ENCODE data around the gene CPZ.

The CPZ gene

DNA sequence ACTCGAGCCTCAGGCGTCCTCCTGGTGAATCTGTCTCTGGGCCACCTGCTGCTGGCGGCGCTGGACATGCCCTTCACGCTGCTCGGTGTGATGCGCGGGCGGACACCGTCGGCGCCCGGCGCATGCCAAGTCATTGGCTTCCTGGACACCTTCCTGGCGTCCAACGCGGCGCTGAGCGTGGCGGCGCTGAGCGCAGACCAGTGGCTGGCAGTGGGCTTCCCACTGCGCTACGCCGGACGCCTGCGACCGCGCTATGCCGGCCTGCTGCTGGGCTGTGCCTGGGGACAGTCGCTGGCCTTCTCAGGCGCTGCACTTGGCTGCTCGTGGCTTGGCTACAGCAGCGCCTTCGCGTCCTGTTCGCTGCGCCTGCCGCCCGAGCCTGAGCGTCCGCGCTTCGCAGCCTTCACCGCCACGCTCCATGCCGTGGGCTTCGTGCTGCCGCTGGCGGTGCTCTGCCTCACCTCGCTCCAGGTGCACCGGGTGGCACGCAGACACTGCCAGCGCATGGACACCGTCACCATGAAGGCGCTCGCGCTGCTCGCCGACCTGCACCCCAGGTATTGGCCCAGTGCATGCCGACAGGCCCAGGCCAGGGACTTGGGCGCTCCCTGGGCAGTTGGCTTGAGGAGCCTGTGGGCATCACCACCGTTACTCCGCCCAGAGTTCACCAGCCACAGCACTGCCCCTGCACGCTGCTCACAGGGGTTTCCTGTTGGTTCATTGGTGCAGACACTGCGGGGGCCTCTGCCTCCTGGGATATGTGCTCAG, 11.3 kb upstream of the CPZ start:
- no peak for DNase-seq

DNA sequence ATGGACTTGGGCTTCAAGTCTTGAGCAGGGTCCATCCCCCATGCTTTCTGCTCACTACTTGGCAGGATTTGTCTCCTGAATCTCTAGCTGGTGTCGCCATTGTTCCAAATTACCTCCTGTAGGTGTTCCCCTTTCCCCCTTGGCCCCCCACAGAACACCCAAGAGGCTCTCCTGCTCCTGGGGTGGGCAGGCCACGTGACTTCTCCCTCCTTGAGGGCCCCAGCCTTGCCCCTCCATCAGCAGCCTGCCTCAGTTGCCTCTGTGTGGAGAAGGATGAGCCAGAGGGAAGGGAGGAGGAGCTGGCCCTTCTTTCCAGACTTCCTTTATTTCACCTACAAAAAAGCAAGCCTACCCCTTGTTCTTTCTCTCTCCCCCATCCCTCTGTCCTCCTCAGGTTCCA, 10.5 kb upstream of the CPZ start:
- DNase-seq: no peak

DNA sequence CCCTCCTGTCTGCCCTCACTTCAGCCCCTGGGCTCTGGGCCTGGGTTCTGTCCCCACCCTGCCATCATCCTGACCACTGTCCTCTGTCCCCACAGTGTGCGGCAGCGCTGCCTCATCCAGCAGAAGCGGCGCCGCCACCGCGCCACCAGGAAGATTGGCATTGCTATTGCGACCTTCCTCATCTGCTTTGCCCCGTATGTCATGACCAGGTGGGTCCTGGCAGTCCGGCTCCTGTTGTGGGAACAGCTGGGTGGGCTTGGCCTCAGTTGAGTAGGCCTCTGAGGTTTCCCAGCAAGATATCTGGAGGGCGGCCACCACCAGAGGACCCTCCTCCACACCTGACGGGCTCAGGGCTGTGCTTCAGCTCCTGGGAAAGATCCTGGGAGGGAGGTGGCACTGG, 10.1 kb upstream of the CPZ start:
- DNase-seq: no peak

DNA sequence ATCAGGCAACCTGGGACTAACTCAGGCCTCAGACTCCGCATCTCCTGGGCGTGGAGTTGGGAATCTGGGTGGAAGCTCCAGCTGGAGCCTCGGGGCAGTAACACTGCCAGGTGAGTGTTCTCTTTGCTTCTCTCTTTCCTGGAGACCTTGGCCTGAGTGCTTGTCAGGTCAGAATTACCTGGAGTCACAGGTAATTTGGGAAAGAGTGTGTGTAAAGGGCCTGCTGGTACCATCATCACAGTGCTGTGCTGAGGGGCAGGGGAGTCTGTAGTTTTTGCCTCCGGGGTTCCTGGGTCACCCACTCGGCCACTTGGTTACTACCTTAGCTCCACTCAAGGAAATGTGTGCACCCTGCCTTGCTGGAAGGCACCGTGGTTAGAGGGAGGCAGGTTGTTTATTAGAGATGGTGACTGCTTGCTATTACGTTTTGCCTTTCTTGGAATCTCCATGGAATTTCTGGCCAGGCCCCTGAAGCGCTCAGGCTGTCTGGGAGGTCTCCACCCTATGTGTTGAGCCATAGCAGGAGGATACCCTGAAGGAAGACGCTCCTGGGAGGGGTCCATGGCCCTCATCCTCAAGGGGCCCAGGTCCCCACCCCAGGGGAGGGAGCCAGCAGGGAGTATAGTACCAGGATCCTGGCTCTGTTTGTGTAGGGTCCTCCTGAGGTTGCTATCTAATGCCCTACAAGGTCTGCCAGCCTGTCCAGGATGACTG, 9.5 kb upstream of the CPZ start:
- no peak for DNase-seq

DNA sequence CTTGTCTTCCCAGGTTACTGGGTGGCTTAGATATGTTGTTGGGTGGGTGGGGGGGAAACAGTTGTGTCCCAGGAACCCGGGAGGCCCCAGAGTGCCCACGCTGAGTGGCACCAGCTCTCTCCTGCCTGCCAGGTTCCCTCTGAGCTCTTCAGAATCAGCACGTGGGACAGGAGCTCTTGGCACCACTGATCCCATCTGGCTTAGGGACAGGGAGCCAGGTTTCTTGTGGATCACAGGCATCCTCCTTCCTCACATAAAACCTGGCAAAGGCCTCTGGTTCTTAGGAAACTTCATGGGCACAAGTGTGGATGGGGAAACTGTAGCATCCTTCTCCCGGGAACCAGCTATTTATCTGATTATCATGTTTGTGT, 8.9 kb upstream of the CPZ start:
- DNase-seq: no peak

DNA sequence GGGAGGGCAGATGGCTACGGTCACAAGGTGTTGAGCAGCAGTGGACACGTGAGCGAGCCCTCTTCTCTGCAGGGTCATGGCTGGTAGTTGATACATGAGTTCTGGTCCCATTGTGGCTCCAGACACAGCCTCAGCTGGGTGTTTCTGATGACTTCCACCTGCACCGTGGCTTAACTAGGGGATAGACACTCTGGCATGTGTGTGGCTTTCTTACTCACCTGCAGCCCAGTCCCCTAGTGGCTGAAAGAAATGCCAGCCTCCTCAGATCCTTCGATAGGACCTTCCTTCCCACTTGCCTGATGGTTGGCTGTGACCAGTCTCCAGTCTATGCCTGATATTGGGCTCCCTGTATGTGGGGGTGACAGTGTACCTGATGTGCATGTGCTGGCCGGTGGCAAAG, 7.4 kb upstream of the CPZ start:
- no peak for DNase-seq

DNA sequence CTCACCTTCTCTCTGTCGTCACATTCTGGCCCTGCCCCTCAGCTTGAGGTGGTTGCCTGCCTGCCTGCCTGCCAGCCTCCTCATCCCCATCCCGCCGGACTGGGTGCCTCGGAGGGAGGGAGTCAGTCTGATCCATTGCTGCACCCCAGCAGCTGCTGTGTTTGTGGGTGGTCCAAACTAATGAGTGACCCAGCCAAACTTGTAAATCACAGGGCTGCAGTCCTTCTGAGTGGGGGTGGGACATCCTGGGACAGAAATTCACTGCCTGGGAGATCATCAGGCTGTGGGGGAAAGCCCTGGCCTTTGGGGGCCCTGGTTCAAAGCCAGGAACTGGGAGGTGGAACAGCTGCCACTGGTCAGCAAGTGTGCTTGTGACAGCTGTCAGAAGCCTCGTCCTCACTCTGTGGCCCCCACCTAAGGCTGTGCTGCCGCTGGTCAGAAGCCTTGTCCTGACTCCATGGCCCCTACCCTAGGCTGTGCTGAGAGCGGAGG, 6.8 kb upstream of the CPZ start:
- no peak for DNase-seq

DNA sequence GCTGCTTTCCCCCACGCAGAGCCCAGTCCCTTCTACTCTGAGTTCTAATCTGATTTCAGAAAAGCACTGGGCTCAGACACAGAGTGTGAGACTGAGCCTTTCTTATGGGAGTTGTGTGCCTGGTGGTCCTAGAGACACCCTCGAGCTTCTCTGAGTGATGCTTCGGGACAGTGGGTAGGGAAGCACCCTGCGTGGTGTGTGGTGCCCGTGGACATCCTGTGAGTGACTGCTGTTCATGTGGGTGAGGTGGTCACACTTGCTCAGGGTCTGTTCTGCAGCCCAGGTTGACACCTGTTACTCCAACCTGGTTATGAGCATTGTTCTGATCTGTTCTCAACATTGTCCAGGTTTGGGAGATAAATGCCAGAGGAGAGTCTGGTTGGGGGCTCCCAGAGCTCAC, 6.3 kb upstream of the CPZ start:
- DNase-seq: no peak

DNA sequence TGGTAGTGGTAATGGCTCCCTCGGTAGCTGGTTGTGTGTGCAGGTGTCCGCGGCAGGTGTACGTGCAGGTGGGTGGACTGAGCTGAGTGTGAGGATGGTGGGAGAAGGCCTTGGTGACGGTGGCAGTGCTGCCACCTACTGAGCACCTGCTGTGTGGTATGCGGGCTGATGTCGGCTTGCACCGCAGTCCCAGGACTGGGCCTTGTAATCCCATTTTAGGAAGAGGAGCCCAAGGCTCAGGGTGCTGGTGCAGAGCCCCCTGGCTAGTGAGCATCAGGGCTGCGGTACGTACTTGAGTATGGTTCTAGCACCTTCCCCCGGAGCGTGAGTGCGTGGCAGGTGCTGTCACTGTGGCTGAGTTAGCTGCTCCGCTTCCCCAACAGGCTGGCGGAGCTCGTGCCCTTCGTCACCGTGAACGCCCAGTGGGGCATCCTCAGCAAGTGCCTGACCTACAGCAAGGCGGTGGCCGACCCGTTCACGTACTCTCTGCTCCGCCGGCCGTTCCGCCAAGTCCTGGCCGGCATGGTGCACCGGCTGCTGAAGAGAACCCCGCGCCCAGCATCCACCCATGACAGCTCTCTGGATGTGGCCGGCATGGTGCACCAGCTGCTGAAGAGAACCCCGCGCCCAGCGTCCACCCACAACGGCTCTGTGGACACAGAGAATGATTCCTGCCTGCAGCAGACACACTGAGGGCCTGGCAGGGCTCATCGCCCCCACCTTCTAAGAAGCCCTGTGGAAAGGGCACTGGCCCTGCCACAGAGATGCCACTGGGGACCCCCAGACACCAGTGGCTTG, 5.7 kb upstream of the CPZ start:
- DNase-seq: no peak

DNA sequence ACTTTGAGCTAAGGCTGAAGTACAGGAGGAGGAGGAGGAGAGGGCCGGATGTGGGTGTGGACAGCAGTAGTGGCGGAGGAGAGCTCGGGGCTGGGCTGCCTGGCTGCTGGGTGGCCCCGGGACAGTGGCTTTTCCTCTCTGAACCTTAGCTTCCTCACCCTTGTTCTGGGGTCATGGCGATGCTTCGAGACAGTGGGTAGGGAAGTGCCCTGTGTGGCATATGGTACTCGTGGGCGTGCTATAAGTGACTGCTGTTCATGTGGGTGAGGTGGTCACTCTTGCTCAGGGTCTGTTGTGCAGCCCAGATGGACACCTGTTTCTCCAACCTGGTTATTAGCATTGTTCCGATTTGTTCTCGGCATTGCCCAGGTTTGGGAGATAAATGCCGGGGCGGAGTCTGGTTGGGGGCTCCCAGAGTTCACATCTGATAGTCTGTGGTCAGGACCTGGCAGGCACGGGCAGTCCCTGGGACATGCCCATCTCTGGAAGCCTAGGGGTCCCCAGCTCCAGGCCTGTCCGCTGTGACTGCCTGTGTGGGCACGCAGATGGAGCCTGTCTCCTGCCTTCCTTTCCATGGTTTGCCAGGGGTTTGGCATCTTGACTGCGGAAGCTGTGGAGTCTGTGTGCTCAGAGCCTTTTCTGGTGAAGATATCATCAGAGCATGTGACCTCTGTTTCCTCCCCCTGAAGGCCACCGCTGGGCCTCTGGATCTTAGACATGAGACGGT, 4.9 kb upstream of the CPZ start:
- no peak for DNase-seq

DNA sequence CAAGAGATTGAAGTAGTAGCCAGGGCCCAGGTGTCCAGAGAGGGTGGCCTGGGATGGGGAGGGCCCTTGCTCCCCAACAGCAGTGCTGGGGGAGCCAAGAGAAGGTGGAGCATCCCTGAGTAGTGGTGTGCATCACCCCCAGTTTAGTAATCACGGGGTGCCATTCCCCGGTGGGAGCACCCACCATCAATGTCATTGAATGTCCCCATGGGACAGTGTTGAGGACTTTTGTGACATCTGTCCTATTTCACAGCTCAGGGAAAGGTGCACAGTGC, 4.4 kb upstream of the CPZ start:
- no peak for DNase-seq

DNA sequence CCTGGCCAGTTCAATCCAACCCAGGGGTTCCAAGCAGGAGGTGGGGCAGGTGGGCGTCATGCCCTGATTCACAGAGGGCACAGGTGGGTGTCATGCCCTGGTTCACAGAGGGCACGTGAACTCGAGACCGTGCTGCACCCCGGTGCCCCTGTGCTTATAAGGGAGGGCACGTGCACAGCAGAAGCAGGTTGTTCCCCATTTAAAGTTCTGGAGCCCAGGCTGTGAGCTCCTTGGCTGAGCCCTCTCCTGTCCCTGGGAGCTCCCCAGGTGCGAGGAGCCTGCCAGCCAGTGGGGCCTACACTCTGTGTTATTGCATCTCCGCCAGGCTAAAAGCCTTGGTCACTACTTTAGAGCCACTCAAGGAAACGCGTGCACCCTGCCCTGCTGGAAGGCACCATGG, 3.2 kb upstream of the CPZ start:
- DNase-seq: no peak

DNA sequence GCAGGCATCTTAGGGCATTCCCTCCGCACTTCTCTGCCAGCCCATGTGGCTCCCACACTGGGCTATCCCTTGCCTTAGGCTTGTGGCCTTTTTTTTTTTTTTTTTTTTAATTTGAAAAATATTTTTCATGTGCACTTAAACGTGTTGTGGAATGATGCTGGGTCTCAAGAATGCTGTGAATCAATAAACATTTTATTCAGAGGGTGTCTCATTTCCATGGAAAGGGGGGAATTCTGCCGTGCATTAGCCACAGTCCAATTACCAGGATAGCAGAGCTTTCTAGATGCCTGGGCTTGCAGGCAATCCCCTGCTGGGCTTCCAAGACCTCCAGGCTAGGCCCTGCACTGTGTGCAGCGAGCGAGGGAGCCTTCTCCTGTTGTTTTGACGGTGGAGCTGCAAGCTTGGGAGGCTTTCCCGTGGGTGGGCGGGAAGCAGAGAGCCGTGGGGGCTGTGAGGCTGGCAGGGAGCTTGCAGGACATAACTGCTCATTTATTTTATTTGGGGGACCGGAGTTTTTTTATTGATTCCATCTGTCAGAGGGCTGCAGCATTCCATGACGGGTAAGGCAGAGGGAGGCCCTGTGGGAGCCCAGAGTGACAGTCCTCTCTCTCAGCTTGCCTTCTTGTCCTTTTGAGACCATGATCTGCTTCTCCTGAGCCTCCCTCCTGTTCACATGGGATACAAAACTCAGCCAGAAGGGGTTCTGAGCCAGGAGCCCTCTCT, 2.6 kb upstream of the CPZ start:
- DNase-seq: no peak

DNA sequence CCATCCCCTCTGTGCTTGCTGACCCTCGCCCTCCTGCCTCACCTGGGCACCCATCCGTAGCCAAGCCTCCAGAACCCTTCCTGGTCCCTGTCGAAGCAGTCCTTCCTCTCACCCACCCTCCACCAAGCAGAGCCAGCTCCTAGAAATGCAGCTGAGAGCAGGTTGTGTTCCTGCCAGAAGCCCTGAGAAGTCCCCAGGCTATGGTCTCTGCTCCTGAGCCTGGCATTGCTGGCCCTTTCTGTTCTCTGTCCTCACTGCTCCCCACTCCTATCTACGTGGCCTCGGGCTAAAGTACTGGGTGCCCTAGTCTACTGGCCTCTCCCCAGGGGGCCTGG, 2.1 kb upstream of the CPZ start:
- DNase-seq: no peak

DNA sequence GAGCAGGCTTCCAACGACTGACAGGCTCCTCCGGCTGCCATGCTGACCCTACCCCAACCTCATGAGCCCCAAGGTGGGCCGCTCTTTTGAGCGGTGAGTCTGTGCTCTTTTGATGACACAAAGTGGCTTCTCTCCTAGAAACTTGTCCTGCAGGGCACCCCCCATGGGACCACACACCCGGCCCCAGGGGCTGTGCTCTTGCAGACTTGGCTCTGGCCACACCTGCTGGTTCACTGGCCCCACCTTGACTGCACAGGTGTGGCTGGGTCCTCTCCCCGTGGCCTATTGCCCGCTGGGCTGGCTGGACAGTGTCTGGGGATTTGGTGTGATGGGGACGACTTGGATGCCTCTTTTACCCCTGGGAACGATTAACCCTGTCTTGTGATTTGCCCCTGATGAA, 1.5 kb upstream of the CPZ start:
- no peak for DNase-seq

DNA sequence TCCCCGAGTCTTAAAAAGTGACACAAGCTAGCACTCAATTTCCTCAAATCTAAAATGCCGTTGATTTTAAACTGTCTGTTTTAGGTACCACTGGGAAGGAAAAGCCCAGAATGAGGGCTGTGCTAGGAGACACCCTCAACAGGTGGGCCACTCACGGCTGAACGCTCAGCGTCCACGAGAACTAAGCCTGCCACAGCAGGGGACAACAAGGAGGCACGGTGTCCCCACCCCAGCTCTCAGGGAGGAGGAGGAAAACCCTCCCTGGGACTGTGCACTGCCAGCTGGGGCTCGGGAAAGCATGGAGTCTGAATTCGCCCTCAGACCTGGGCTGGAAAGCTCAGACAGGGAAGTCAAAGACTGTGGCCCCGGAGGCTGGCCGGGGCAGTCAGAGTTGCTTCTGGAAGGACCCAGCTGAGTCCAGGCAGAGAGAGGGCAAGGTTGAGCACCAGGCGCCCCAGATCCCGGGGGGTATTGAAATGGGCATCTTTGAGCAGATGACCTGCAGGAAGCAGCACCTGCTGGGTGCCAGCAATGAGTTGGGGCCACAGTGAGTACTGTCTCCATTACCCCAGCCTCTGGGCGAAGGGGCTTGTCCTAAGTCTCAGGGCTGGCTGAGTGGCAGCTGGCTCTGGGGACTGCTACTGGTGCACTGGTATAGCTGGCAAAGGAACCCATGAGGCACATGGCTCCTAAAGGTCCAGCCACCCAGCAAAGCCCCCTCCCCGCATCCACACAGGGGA, 769 bp upstream of the CPZ start:
- no peak for DNase-seq

DNA sequence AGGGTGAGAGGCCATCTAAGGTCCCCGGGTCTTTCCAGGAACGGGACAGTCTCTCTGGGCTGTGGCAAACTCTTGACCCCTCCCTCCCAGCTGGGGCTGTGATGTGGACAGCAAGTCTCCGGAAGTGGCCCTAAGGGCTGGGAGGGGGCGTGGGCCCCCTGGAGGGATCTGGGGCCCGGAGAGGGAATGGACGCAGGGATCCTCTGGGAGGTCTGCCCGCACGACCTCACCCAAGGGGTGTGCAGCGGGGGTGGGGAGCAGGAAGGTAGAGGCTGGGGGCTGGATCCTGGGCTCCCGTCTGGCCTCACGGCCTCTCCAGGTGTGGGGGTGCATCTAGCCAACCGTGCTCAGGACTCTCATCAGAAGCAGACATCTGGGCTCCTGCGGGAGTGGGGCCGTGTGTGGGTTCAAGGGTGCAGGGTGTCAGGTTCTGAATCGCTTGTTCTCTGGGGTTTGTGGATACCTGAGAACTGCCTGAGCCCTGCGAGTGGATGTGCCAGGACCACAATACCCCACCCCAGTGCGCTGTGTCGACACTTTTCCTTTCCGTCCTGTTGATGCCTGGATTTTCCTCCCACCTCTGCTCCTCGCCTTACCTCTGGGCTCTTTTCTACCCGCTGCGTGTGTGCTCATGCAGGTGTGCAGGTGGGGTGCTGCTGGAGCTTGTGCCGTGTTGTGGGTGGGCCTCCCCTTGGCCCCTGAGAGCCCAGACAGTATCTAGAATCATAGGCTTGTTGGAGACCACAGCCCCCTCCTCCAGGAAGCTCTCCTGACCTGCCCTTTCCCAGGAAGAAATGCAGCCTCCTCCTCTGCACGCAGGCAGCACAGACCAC, 915 bp downstream of the CPZ start:
- DNase-seq: no peak

DNA sequence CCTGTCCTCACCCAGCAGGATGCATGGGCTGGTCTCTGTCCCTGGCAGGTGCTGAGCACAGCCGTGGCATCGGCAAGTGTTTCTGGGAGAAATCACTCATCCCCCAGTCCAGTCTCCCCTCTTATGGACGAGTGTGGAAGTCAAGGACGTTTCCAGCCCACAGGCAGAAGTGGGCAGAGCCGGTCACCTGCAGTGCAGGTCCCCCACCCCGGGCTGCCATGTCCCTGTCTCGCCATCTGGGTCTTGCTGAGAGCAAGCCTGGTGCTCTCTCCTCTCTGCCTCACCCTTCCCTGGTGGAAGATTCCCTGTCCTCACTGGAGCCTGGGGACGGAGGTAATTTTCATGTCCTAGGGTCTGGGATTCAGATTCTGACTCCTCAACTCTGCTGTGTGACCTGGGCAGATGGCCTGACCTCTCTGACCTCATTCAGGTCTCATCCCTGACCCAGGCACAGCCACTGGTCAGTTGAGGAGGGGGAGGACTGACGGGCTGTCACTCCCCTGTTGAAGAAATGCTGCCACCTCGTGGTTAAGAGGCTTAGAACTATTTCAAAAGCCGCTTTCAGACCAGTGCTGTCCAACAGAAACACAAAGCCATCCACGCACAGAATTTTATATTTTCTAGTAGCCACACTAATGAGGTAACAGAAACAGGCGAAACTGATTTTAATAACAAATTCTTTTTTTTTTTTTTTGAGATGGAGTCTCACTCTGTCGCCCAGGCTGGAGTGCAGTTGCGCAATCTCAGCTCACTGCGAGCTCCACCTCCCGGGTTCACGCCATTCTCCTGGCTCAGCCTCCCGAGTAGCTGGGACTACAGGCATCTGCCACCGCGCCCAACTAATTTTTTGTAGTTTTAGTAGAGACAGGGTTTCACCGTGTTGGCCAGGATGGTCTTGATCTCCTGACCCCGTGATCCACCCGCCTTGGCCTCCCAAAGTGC, 1.8 kb downstream of the CPZ start:
- no peak for DNase-seq

DNA sequence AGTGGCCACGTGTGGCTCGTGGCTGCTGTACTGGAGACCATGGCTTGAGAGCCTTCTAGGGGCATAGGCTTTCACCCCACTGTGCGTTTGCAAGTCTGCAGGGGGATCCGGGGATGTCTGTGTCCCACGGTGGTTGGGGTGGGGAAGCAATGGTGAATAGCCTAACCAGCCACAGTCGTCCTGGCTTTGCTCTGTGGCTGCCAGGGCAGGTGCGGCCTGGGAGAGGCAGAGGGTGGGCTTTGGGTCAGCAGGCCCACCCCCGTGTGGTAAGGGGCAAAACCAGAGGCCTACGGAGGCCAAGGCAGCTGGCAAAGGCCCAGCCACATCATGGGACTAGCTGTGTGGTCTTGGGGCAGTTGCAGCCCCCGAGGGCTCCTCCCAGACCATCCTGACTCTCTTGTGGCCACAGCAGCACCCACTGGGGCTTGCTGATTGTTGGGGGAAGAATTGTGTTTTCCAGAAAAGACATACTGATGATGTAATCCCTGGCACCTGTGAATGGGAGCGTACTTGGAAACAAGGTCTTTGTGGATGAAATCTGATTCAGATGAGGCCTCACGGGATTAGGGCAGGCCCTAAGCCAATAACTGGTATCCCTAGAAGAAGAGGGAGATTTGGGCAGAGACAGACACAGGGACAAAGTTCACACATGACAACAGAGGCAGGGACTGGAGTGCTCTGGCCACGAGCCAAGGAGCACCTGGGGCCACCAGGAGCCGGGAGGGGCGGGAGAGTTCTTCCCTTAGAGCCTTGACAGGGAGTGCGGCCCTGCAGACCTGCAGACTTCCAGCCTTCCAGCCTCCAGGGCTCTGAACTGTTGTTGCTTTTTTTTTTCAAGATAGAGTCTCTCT, 2.9 kb downstream of the CPZ start:
- no peak for DNase-seq
